ENCODE measurements around the gene MAEA. TPM values are rescaled to one million over a fixed set of nuclear protein-coding genes. Genes with fewer than 3 reads are reported as not detected.
A peak's percentile ranks its signal among the peaks of the same experiment; 100 is the strongest.

Gene MAEA
- total and polyA plus RNA-seq, 5 donors from 2014 or later: 61.2 to 77.7 (median 66.4) TPM

GRCh38 chr4:1251773-1252066 lies 38.0 kb upstream of the MAEA start:
- Histone ChIP-seq H3K27me3 (ENCODE audit: control insufficient read depth, insufficient read depth, low read length) (no peaks in the 10 kb centered on the region), H3K4me3 (ENCODE audit: low read depth, low read length) (no peak overlapping the region), H3K36me3 (ENCODE audit: control insufficient read depth, insufficient read depth, low read length) (no peaks in the 10 kb centered on the region), H3K27ac (ENCODE audit: insufficient read depth, low read length, poor library complexity, severe bottlenecking) (peak overlapping the region; percentile 34), H3K4me1 (ENCODE audit: control insufficient read depth, insufficient read depth, low read length, poor library complexity, severe bottlenecking) (peaks cover 51% of the 10 kb centered on the region), H3K9me3 (ENCODE audit: control insufficient read depth in 2 of 2, low read length in 2 of 2) (no peaks in the 10 kb centered on the region)
- peaks cover 21 to 74% (median 43%) of the 10 kb centered on the region in 4 donors for H3K4me1 Mint-ChIP-seq
- H3K4me3 Mint-ChIP-seq: peak overlapping the region in 3 of 4 donors; percentile 52 to 94 (median 93)
- H3K36me3 Mint-ChIP-seq: peaks cover 5% of the 10 kb centered on the region
- no peak for DNase-seq
- H3K27me3 Mint-ChIP-seq: peaks cover 4% of the 10 kb centered on the region
- H3K9me3 Mint-ChIP-seq: peaks cover 0 to 4% (median 0%) of the 10 kb centered on the region in 7 donors
- ATAC-seq (ENCODE audit: low read depth in 2 of 2): no peak
- peak overlapping the region in 2 of 3 donors; percentile 68 to 89 for H3K27ac Mint-ChIP-seq

- H3K27ac Mint-ChIP-seq: peak overlapping the region; percentile 73 to 98 (median 95)
- Histone ChIP-seq H3K27me3 (ENCODE audit: control insufficient read depth, insufficient read depth, low read length) (no peaks in the 10 kb centered on the region), H3K9me3 (ENCODE audit: control insufficient read depth in 2 of 2, low read length in 2 of 2) (no peaks in the 10 kb centered on the region), H3K27ac (ENCODE audit: insufficient read depth, low read length, poor library complexity, severe bottlenecking) (peak overlapping the region; percentile 57), H3K4me3 (ENCODE audit: low read depth, low read length) (peak overlapping the region; percentile 39), H3K36me3 (ENCODE audit: control insufficient read depth, insufficient read depth, low read length) (no peaks in the 10 kb centered on the region), H3K4me1 (ENCODE audit: control insufficient read depth, insufficient read depth, low read length, poor library complexity, severe bottlenecking) (peaks cover 39% of the 10 kb centered on the region)
- no peak for DNase-seq
- ATAC-seq (ENCODE audit: low read depth in 2 of 2): no peak
- H3K36me3 Mint-ChIP-seq: peaks cover 5% of the 10 kb centered on the region
- H3K27me3 Mint-ChIP-seq: peaks cover 8% of the 10 kb centered on the region
- peak overlapping the region in 3 of 4 donors; percentile 74 to 94 (median 83) for H3K4me3 Mint-ChIP-seq
- peaks cover 21 to 73% (median 40%) of the 10 kb centered on the region in 4 donors for H3K4me1 Mint-ChIP-seq
- peaks cover 0 to 4% (median 0%) of the 10 kb centered on the region in 7 donors for H3K9me3 Mint-ChIP-seq
These were observed 36.7 kb upstream of the MAEA start for GRCh38 chr4:1252928-1253492.

GRCh38 chr4:1253831-1254230 lies 35.9 kb upstream of the MAEA start:
- Histone ChIP-seq H3K36me3 (ENCODE audit: control insufficient read depth, insufficient read depth, low read length) (no peaks in the 10 kb centered on the region), H3K4me1 (ENCODE audit: control insufficient read depth, insufficient read depth, low read length, poor library complexity, severe bottlenecking) (peaks cover 39% of the 10 kb centered on the region), H3K27ac (ENCODE audit: insufficient read depth, low read length, poor library complexity, severe bottlenecking) (peak overlapping the region; percentile 57), H3K9me3 (ENCODE audit: control insufficient read depth in 2 of 2, low read length in 2 of 2) (no peaks in the 10 kb centered on the region), H3K27me3 (ENCODE audit: control insufficient read depth, insufficient read depth, low read length) (no peaks in the 10 kb centered on the region), H3K4me3 (ENCODE audit: low read depth, low read length) (peak overlapping the region; percentile 39)
- peak in 1 of 3 donors; percentile 42 for DNase-seq
- ATAC-seq (ENCODE audit: low read depth in 2 of 2): no peak
- Mint-ChIP-seq H3K4me3 (peak overlapping the region; percentile 62 to 94 (median 78)), H3K27ac (peak overlapping the region; percentile 73 to 98 (median 95)), H3K27me3 (peaks cover 8% of the 10 kb centered on the region), H3K36me3 (peaks cover 5% of the 10 kb centered on the region), H3K9me3 (peaks cover 0 to 4% (median 2%) of the 10 kb centered on the region in 7 donors), H3K4me1 (peaks cover 21 to 76% (median 40%) of the 10 kb centered on the region in 4 donors)

- H3K9me3 ChIP-seq (ENCODE audit: control insufficient read depth in 2 of 2, low read length in 2 of 2): no peaks in the 10 kb centered on the region
- H3K4me1 ChIP-seq (ENCODE audit: control insufficient read depth, insufficient read depth, low read length, poor library complexity, severe bottlenecking): peaks cover 32% of the 10 kb centered on the region
- H3K36me3 ChIP-seq (ENCODE audit: control insufficient read depth, insufficient read depth, low read length): no peaks in the 10 kb centered on the region
- Mint-ChIP-seq H3K27ac (peak overlapping the region; percentile 73 to 98 (median 83)), H3K36me3 (peaks cover 5% of the 10 kb centered on the region), H3K4me1 (peaks cover 21 to 74% (median 41%) of the 10 kb centered on the region in 4 donors), H3K27me3 (peaks cover 7% of the 10 kb centered on the region), H3K4me3 (no peak overlapping the region), H3K9me3 (peaks cover 0 to 4% (median 0%) of the 10 kb centered on the region in 7 donors)
- H3K27me3 ChIP-seq (ENCODE audit: control insufficient read depth, insufficient read depth, low read length): no peaks in the 10 kb centered on the region
- ATAC-seq (ENCODE audit: low read depth in 2 of 2) (no peak), DNase-seq (no peak)
- peak overlapping the region; percentile 57 for H3K27ac ChIP-seq (ENCODE audit: insufficient read depth, low read length, poor library complexity, severe bottlenecking)
- H3K4me3 ChIP-seq (ENCODE audit: low read depth, low read length): no peak overlapping the region
These were observed 34.5 kb upstream of the MAEA start for GRCh38 chr4:1255151-1255550.

GRCh38 chr4:1255699-1256098 lies 34.0 kb upstream of the MAEA start:
- H3K27ac Mint-ChIP-seq: peak overlapping the region; percentile 72 to 94 (median 83)
- ATAC-seq (ENCODE audit: low read depth in 2 of 2) (no peak), DNase-seq (no peak)
- no peak overlapping the region for H3K4me3 ChIP-seq (ENCODE audit: low read depth, low read length)
- H3K9me3 ChIP-seq (ENCODE audit: control insufficient read depth in 2 of 2, low read length in 2 of 2): no peaks in the 10 kb centered on the region
- peaks cover 10% of the 10 kb centered on the region for H3K36me3 Mint-ChIP-seq
- H3K4me1 ChIP-seq (ENCODE audit: control insufficient read depth, insufficient read depth, low read length, poor library complexity, severe bottlenecking): peaks cover 27% of the 10 kb centered on the region
- H3K9me3 Mint-ChIP-seq: peaks cover 0 to 4% (median 0%) of the 10 kb centered on the region in 7 donors
- peak overlapping the region in 1 of 4 donors; percentile 72 for H3K4me3 Mint-ChIP-seq
- H3K27ac ChIP-seq (ENCODE audit: insufficient read depth, low read length, poor library complexity, severe bottlenecking): no peak overlapping the region
- peaks cover 8% of the 10 kb centered on the region for H3K27me3 Mint-ChIP-seq
- H3K27me3 ChIP-seq (ENCODE audit: control insufficient read depth, insufficient read depth, low read length): no peaks in the 10 kb centered on the region
- H3K36me3 ChIP-seq (ENCODE audit: control insufficient read depth, insufficient read depth, low read length): no peaks in the 10 kb centered on the region
- peaks cover 21 to 73% (median 38%) of the 10 kb centered on the region in 4 donors for H3K4me1 Mint-ChIP-seq

- Mint-ChIP-seq H3K27me3 (peaks cover 8% of the 10 kb centered on the region), H3K27ac (no peak overlapping the region), H3K36me3 (peaks cover 6% of the 10 kb centered on the region), H3K4me3 (no peak overlapping the region), H3K4me1 (peaks cover 24 to 48% (median 27%) of the 10 kb centered on the region in 4 donors), H3K9me3 (peaks cover 0 to 4% (median 0%) of the 10 kb centered on the region in 7 donors)
- DNase-seq (no peak), ATAC-seq (ENCODE audit: low read depth in 2 of 2) (no peak)
- peaks cover 12% of the 10 kb centered on the region for H3K4me1 ChIP-seq (ENCODE audit: control insufficient read depth, insufficient read depth, low read length, poor library complexity, severe bottlenecking)
- H3K9me3 ChIP-seq (ENCODE audit: control insufficient read depth in 2 of 2, low read length in 2 of 2): no peaks in the 10 kb centered on the region
- H3K4me3 ChIP-seq (ENCODE audit: low read depth, low read length): no peak overlapping the region
- no peaks in the 10 kb centered on the region for H3K36me3 ChIP-seq (ENCODE audit: control insufficient read depth, insufficient read depth, low read length)
- no peak overlapping the region for H3K27ac ChIP-seq (ENCODE audit: insufficient read depth, low read length, poor library complexity, severe bottlenecking)
- H3K27me3 ChIP-seq (ENCODE audit: control insufficient read depth, insufficient read depth, low read length): no peaks in the 10 kb centered on the region
These were observed 31.2 kb upstream of the MAEA start for GRCh38 chr4:1258457-1258856.

- H3K4me3 Mint-ChIP-seq: peak overlapping the region in 1 of 4 donors; percentile 22
These were observed 29.7 kb upstream of the MAEA start for GRCh38 chr4:1259966-1260365.

More at GRCh38 chr4:1259966-1260365, 29.7 kb upstream of the MAEA start:
- Mint-ChIP-seq H3K36me3 (peaks cover 6% of the 10 kb centered on the region), H3K9me3 (peaks cover 0 to 4% (median 0%) of the 10 kb centered on the region in 7 donors), H3K27ac (peak overlapping the region in 1 of 3 donors; percentile 85), H3K4me1 (peaks cover 10 to 33% (median 12%) of the 10 kb centered on the region in 4 donors), H3K27me3 (peaks cover 8% of the 10 kb centered on the region)
- no peak for DNase-seq
- H3K36me3 ChIP-seq (ENCODE audit: control insufficient read depth, insufficient read depth, low read length): no peaks in the 10 kb centered on the region
- H3K27me3 ChIP-seq (ENCODE audit: control insufficient read depth, insufficient read depth, low read length): no peaks in the 10 kb centered on the region
- H3K27ac ChIP-seq (ENCODE audit: insufficient read depth, low read length, poor library complexity, severe bottlenecking): no peak overlapping the region
- ATAC-seq (ENCODE audit: low read depth in 2 of 2): no peak
- H3K4me3 ChIP-seq (ENCODE audit: low read depth, low read length): no peak overlapping the region
- no peaks in the 10 kb centered on the region for H3K4me1 ChIP-seq (ENCODE audit: control insufficient read depth, insufficient read depth, low read length, poor library complexity, severe bottlenecking)
- no peaks in the 10 kb centered on the region for H3K9me3 ChIP-seq (ENCODE audit: control insufficient read depth in 2 of 2, low read length in 2 of 2)

Measured in CD4-positive, CD25-positive, alpha-beta regulatory T cell (primary cell).